H1 (cell line): ENCODE measurements around the gene RNF144A. TPM values are rescaled to one million over a fixed set of nuclear protein-coding genes. Genes with fewer than 3 reads are reported as not detected.

ENCODE experiments used
- CTCF ChIA-PET: fragments of 300-600 bp; sonication (Branson Sonifier 250); formaldehyde crosslinking; loops from one replicate; lab custom pipeline; 2021; ENCODE audit not compliant: partially characterized antibody; lab: Charles Lee
- POLR2A ChIA-PET: fragments of 300-600 bp; sonication (Branson Sonifier 250); formaldehyde crosslinking; loops from one replicate; lab custom pipeline; 2021; ENCODE audit warnings: inconsistent platforms; ENCODE audit not compliant: partially characterized antibody; lab: Charles Lee
- DNase-seq, 2 experiments: peaks; one replicate each; pipeline versions ENCODE4 v3.0.0 to v3.0.0-alpha.2; 2010 to 2022; ENCODE audit warnings: low spot score in 2 of 2, low read depth in 1 of 2, mixed read lengths in 1 of 2
- FAIRE-seq: peaks from 2 replicates; lab custom pipeline; 2011; peaks lifted over from hg19 to GRCh38; lab: Jason Lieb, UNC
- H2AFZ ChIP-seq: 2 replicates; pipeline ENCODE4 v1.8.1; 2012; ENCODE audit warnings: low read length, inconsistent platforms
- H2AK5ac ChIP-seq: 2 replicates; pipeline ENCODE4 v1.6.1; 2013; ENCODE audit warnings: low read depth, low read length
- H2BK120ac ChIP-seq: replicated peaks from 2 replicates; pipeline ENCODE3; 2013; ENCODE audit warnings: low read depth, low read length, inconsistent platforms
- H2BK12ac ChIP-seq: 2 replicates; pipeline ENCODE4 v1.6.1; 2013; ENCODE audit warnings: low read depth, low read length
- H2BK15ac ChIP-seq: 2 replicates; pipeline ENCODE4 v1.6.1; 2013; ENCODE audit warnings: low read length
- H2BK20ac ChIP-seq: 2 replicates; pipeline ENCODE4 v1.6.1; 2013; ENCODE audit warnings: low read length
- H2BK5ac ChIP-seq: 2 replicates; pipeline ENCODE4 v1.6.1; 2013; ENCODE audit warnings: low read depth, low read length
- H3K14ac ChIP-seq: 2 replicates; pipeline ENCODE4 v1.6.1; 2013; ENCODE audit warnings: inconsistent platforms; ENCODE audit not compliant: insufficient read length
- H3K18ac ChIP-seq: 2 replicates; pipeline ENCODE4 v1.6.1; 2013; ENCODE audit warnings: low read length; ENCODE audit errors: extremely low read depth
- H3K23ac ChIP-seq: 2 replicates; pipeline ENCODE4 v1.6.1; 2013; ENCODE audit warnings: inconsistent platforms; ENCODE audit not compliant: insufficient read length
- H3K23me2 ChIP-seq: 2 replicates; pipeline ENCODE4 v1.6.1; 2013; ENCODE audit warnings: low read depth, low read length
- H3K27ac ChIP-seq: 2 replicates; pipeline ENCODE4 v1.6.1; 2011; ENCODE audit warnings: low read depth, low read length, inconsistent platforms
- H3K27me3 ChIP-seq, 4 experiments: replicated peaks in 1 of 4; 1 replicate in 1 of 4; 2 replicates in 3 of 4; pipeline versions ENCODE4 v1.6.1 to v1.8.1; 2011 to 2013; ENCODE audit warnings: low read length in 3 of 4, mild to moderate bottlenecking in 3 of 4, inconsistent platforms in 2 of 4, mixed read lengths in 2 of 4, moderate library complexity in 1 of 4; ENCODE audit not compliant: control insufficient read depth in 3 of 4, insufficient read depth in 3 of 4; ENCODE audit errors: extremely low read depth in 1 of 4
- H3K36me3 ChIP-seq, 4 experiments: 2 replicates each; pipeline versions ENCODE4 v1.6.1 to v1.8.1; 2011 to 2013; ENCODE audit warnings: mild to moderate bottlenecking in 4 of 4, low read length in 3 of 4, moderate library complexity in 2 of 4, control low read depth in 1 of 4, inconsistent platforms in 1 of 4; ENCODE audit not compliant: insufficient read depth in 4 of 4, control insufficient read depth in 2 of 4
- H3K4ac ChIP-seq: replicated peaks from 2 replicates; pipeline ENCODE3; 2013; ENCODE audit warnings: low read length, low read depth, mixed read lengths, inconsistent platforms; ENCODE audit not compliant: insufficient read length
- H3K4me1 ChIP-seq, 4 experiments: replicated peaks in 1 of 4; 1 replicate in 1 of 4; 2 replicates in 3 of 4; pipeline versions ENCODE4 v1.6.1 to v1.8.1; 2011 to 2013; ENCODE audit warnings: low read length in 3 of 4, inconsistent platforms in 2 of 4, mixed read lengths in 1 of 4; ENCODE audit not compliant: insufficient read depth in 4 of 4, control insufficient read depth in 3 of 4
- H3K4me2 ChIP-seq, 2 experiments: 2 replicates each; pipeline versions ENCODE4 v1.6.1 to v1.8.1; 2011 to 2013; ENCODE audit warnings: low read depth in 2 of 2, low read length in 2 of 2, control low read depth in 1 of 2, inconsistent platforms in 1 of 2, mild to moderate bottlenecking in 1 of 2; ENCODE audit not compliant: insufficient read depth in 1 of 2
- H3K4me3 ChIP-seq, 4 experiments: fragments of 200-600, 300-600 bp in 1 of 4; sonication (generic), shearing (Covaris generic), sonication (Bioruptor Twin) in 1 of 4; 2 replicates each; pipeline versions ENCODE4 v1.5.1 to v1.8.1; 2011 to 2016; ENCODE audit warnings: low read length in 4 of 4, low read depth in 3 of 4, control low read depth in 2 of 4, inconsistent platforms in 2 of 4, mild to moderate bottlenecking in 2 of 4, mixed read lengths in 1 of 4, moderate library complexity in 1 of 4; ENCODE audit not compliant: insufficient read depth in 2 of 4; ENCODE audit errors: extremely low read depth in 1 of 4
- H3K56ac ChIP-seq: replicated peaks from 2 replicates; pipeline ENCODE3; 2013; ENCODE audit warnings: low read depth, mild to moderate bottlenecking, mixed read lengths, low read length, inconsistent platforms; ENCODE audit not compliant: insufficient read length
- H3K79me1 ChIP-seq: 2 replicates; pipeline ENCODE4 v1.6.1; 2013; ENCODE audit warnings: low read depth, low read length, control low read depth
- H3K79me2 ChIP-seq, 2 experiments: 2 replicates each; pipeline versions ENCODE4 v1.6.1 to v1.8.1; 2012 to 2013; ENCODE audit warnings: low read length in 2 of 2, mild to moderate bottlenecking in 2 of 2, inconsistent platforms in 1 of 2; ENCODE audit not compliant: insufficient read depth in 2 of 2, control insufficient read depth in 1 of 2
- H3K9ac ChIP-seq, 4 experiments: replicated peaks in 1 of 4; 1 replicate in 1 of 4; 2 replicates in 3 of 4; pipeline versions ENCODE4 v1.6.1 to v1.8.1; 2011 to 2013; ENCODE audit warnings: low read depth in 3 of 4, low read length in 3 of 4, control low read depth in 2 of 4, mild to moderate bottlenecking in 2 of 4, moderate library complexity in 2 of 4, inconsistent platforms in 1 of 4; ENCODE audit errors: extremely low read depth in 1 of 4
- H3K9me3 ChIP-seq, 2 experiments: 2 replicates each; pipeline versions ENCODE4 v1.6.1 to v1.8.1; 2012 to 2013; ENCODE audit warnings: mild to moderate bottlenecking in 2 of 2, moderate library complexity in 2 of 2, control low read depth in 1 of 2, inconsistent platforms in 1 of 2, low read depth in 1 of 2, low read length in 1 of 2, mixed read lengths in 1 of 2; ENCODE audit not compliant: insufficient read depth in 2 of 2
- H4K20me1 ChIP-seq, 2 experiments: replicated peaks in 1 of 2; 2 replicates each; pipeline versions ENCODE3 to v1.8.1; 2011 to 2013; ENCODE audit warnings: inconsistent platforms in 2 of 2, low read length in 2 of 2, mild to moderate bottlenecking in 1 of 2; ENCODE audit not compliant: insufficient read depth in 2 of 2, control insufficient read depth in 1 of 2
- H4K5ac ChIP-seq: 2 replicates; pipeline ENCODE4 v1.6.1; 2013; ENCODE audit warnings: low read length, low read depth, mixed read lengths, inconsistent platforms; ENCODE audit not compliant: insufficient read length
- H4K8ac ChIP-seq: 2 replicates; pipeline ENCODE4 v1.8.0; 2013; ENCODE audit warnings: mild to moderate bottlenecking, moderate library complexity, low read length, inconsistent platforms; ENCODE audit not compliant: insufficient read depth; ENCODE audit errors: extremely low read depth
- H4K91ac ChIP-seq: replicated peaks from 2 replicates; pipeline ENCODE3; 2013; ENCODE audit warnings: low read length, mixed read lengths, inconsistent platforms; ENCODE audit not compliant: insufficient read length
- ATF3 ChIP-seq: IDR thresholded peaks from 2 replicates; pipeline ENCODE4 v1.6.1; 2011; ENCODE audit warnings: low read depth, mild to moderate bottlenecking, low read length; ENCODE audit not compliant: insufficient read depth
- EGR1 ChIP-seq: IDR thresholded peaks from 2 replicates; pipeline ENCODE4 v1.6.1; 2011; ENCODE audit warnings: low read depth, low read length, borderline replicate concordance
- GABPA ChIP-seq: IDR thresholded peaks from 2 replicates; pipeline ENCODE4 v1.6.1; 2011; ENCODE audit warnings: mild to moderate bottlenecking, low read length, moderate library complexity, borderline replicate concordance; ENCODE audit not compliant: insufficient read depth
- JUND ChIP-seq: IDR thresholded peaks from 2 replicates; pipeline ENCODE4 v1.6.1; 2011; ENCODE audit warnings: mild to moderate bottlenecking, improper control_type of control experiment, low read length
- KDM1A ChIP-seq: fragments of 200-600, 300-600 bp; sonication (generic); IDR thresholded peaks from 2 replicates; pipeline ENCODE4 v1.7.1; 2016; ENCODE audit warnings: mild to moderate bottlenecking, low read length, borderline replicate concordance
- KDM4A ChIP-seq: IDR thresholded peaks from one replicate; pipeline ENCODE4 v1.7.1; 2012; ENCODE audit warnings: low read depth, mild to moderate bottlenecking, moderate library complexity, low read length, inconsistent platforms; ENCODE audit not compliant: severe bottlenecking
- RAD21 ChIP-seq, 2 experiments: IDR thresholded peaks in 1 of 2; conservative IDR thresholded peaks in 1 of 2; 2 replicates each; pipeline ENCODE4 v1.6.1; 2011; ENCODE audit warnings: low read depth in 2 of 2, low read length in 2 of 2, improper control_type of control experiment in 1 of 2, inconsistent platforms in 1 of 2, mild to moderate bottlenecking in 1 of 2, moderate library complexity in 1 of 2
- SIN3A ChIP-seq, 2 experiments: IDR thresholded peaks in 1 of 2; conservative IDR thresholded peaks in 1 of 2; 2 replicates each; pipeline ENCODE4 v1.6.1; 2011 to 2012; ENCODE audit warnings: low read length in 2 of 2, improper control_type of control experiment in 1 of 2, low read depth in 1 of 2, mild to moderate bottlenecking in 1 of 2
- SP2 ChIP-seq: IDR thresholded peaks from 2 replicates; pipeline ENCODE4 v1.6.1; 2012; ENCODE audit warnings: mild to moderate bottlenecking, low read length, inconsistent platforms
- TCF12 ChIP-seq: IDR thresholded peaks from 2 replicates; pipeline ENCODE4 v1.6.1; 2011; ENCODE audit warnings: low read depth, mild to moderate bottlenecking, low read length
- WGBS, 2 experiments: shearing (Covaris generic) in 1 of 2; methylation state at CpG; one replicate each; pipeline versions ENCODE4 v1.1.6 to v1.1.7; 2013 to 2015; ENCODE audit warnings: low lambda C conversion rate in 2 of 2, mixed read lengths in 2 of 2, inconsistent platforms in 1 of 2, low coverage in 1 of 2, missing lambda C conversion rate in 1 of 2; ENCODE audit not compliant: insufficient replicate concordance in 2 of 2, insufficient coverage in 1 of 2, insufficient read length in 1 of 2; ENCODE audit errors: extremely low coverage in 1 of 2, missing lambda C conversion rate in 1 of 2; 5-methylcytosine and 5-hydroxymethylcytosine counted together
- polyA plus RNA-seq, 7 experiments: library from polyadenylated mRNA; depleted of rRNA in 3 of 7; stranded (reverse) in 5 of 7; unstranded in 2 of 7; fragments of >200 nt in 5 of 7; fragments of 200-250 nt in 2 of 7; gene quantifications; 1 replicate in 5 of 7; 2 replicates in 1 of 7; 4 replicates in 1 of 7; pipeline versions ENCODE4 v1.2.1 to v1.2.3, GENCODE V29; 2011 to 2013; ENCODE audit warnings: missing spikeins in 2 of 7, mixed read lengths in 2 of 7
- total RNA-seq: library from RNA; stranded (reverse); fragmentation: NEBNext Ultra II Directional; extraction: Animal tissue kit (Norgen Biotek cat#: 25700); gene quantifications from 2 replicates; pipeline ENCODE4 v1.2.1, GENCODE V29; 2021

The RNF144A gene
- total and polyA plus RNA-seq, 2 of the 8 experiments (the other 6 are each of a cell fraction or from before 2014, with no cell fraction given): 14.0 to 15.0 TPM

GRCh38 chr2:7037340-7038333 is 120.4 kb downstream of the RNF144A start:
- H4K8ac ChIP-seq: no peak overlapping the region
- WGBS, 2 experiments: 69% methylated on average over 18 of the region's 18 CpGs; no CpG with 5 or more reads in 1 of the 2 experiments
- H3K27me3 ChIP-seq: no peaks in the 10 kb centered on the region
- no peaks in the 10 kb centered on the region for H3K4me1 ChIP-seq
- no peak overlapping the region for H3K4me2 ChIP-seq
- ChIA-PET CTCF (interaction anchor here (0.6 to 4.4 kb wide), 10 partner anchors 10 to 356 kb away, joined by 3 to 30 read pairs (median 4); no protein-coding TSS in a partner anchor), POLR2A (no interaction called here)
- H3K23ac ChIP-seq: no peak overlapping the region
- H2BK20ac ChIP-seq: no peak overlapping the region
- H2BK15ac ChIP-seq: no peak overlapping the region
- DNase-seq (peak in 1 of 2 experiments; percentile 81), FAIRE-seq (peak; percentile 65)
- H4K20me1 ChIP-seq: no peaks in the 10 kb centered on the region
- no peaks in the 10 kb centered on the region for H3K79me1 ChIP-seq
- H2BK5ac ChIP-seq: no peak overlapping the region
- H3K36me3 ChIP-seq: peaks cover 0 to 4% (median 0%) of the 10 kb centered on the region in 4 experiments; a peak in 2 of 8 replicates
- H3K9me3 ChIP-seq: no peaks in the 10 kb centered on the region
- H2BK12ac ChIP-seq: no peak overlapping the region
- H2AK5ac ChIP-seq: no peak overlapping the region
- H3K4me3 ChIP-seq: no peak overlapping the region
- no peak overlapping the region for H4K5ac ChIP-seq
- H3K56ac ChIP-seq: no peak overlapping the region
- no peak overlapping the region for H4K91ac ChIP-seq
- H3K14ac ChIP-seq: no peak overlapping the region
- H3K9ac ChIP-seq: no peak overlapping the region
- no peak overlapping the region for H3K4ac ChIP-seq
- H3K79me2 ChIP-seq: no peaks in the 10 kb centered on the region
- H3K18ac ChIP-seq: no peak overlapping the region
- peaks cover 12% of the 10 kb centered on the region; the same call in 1 of the 2 replicates for H3K23me2 ChIP-seq
- H2BK120ac ChIP-seq: no peak overlapping the region
- no peak overlapping the region for H3K27ac ChIP-seq
- H2AFZ ChIP-seq: no peak overlapping the region
- TF ChIP-seq ATF3: no peak
- TF ChIP-seq GABPA: no peak
- TF ChIP-seq EGR1: no peak
- TF ChIP-seq KDM4A: no peak
- no peak for TF ChIP-seq TCF12
- no peak for TF ChIP-seq SIN3A (conservative IDR thresholded peaks at IDR 0.05 in 1 of 2, IDR thresholded peaks at IDR 0.05 in 1 of 2; ENCODE audit: low read depth in 1 of 2, low read length in 2 of 2)
- TF ChIP-seq JUND: no peak
- peak; percentile 80 to 83 for TF ChIP-seq RAD21 (IDR thresholded peaks at IDR 0.05 in 1 of 2, conservative IDR thresholded peaks at IDR 0.05 in 1 of 2; ENCODE audit: low read depth in 2 of 2, low read length in 2 of 2)
- TF ChIP-seq KDM1A: no peak
- no peak for TF ChIP-seq SP2
